ENCODE results near the gene GMCL1.
"Not testable (repeated sequence)": the region's sequence is repeated elsewhere in the genome, so short reads cannot be mapped to it uniquely, and the experiment has no call there.

The GMCL1 gene

DNA sequence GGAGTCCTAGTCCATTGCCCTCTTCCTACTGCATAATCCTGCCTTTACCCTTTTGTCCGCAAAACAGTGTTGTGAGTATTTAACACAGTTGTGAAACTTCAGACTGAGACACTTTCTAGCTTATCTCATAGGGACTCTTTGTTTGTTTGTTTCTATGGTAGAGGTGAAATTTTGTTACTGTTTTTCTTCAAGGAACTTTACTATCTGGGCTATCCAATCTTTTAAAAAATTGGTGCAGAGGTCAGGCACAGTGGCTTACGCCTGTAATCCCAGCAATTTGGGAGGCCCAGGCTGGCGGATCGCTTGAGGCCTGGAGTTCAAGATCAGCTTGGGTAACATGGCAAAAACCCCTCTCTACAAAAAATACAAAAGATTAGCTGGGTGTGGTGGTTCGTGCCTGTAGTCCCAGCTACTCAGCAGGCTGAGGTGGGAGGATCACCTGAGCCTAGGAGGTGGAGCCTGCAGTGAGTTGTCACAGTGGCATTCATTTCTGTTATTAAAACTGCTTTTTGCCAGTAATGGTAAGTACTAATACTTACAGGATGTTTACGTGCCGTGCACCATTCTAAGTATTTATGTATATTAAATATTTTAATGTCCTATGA lies 18.8 kb downstream of the GMCL1 start:
- no peak for DNase-seq

- no peak for DNase-seq
These were observed 28.8 kb downstream of the GMCL1 start for GRCh38 chr2:69858261-69858660.

DNA sequence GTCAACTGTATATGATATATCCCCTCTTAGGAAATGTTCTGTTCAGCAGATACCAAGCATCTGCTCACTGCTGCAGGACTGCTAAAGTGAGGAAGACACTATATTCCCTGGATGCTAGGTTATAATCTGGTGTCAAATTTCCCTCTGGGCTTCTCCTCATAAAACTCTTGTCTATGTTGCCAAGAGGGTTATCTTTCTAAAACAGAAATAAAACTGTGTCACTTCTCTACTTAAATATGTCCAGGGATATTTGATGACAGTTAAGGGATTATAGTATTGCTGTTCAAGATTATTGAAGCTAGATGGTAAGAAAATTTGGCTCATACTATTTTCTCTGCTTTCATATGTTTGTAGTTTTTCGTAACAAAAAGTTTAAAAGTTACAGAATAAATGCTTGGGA lies 33.8 kb downstream of the GMCL1 start:
- no peak for DNase-seq

- DNase-seq = no peak
These were observed 59.0 kb downstream of the GMCL1 start for GRCh38 chr2:69888451-69888850.

DNA sequence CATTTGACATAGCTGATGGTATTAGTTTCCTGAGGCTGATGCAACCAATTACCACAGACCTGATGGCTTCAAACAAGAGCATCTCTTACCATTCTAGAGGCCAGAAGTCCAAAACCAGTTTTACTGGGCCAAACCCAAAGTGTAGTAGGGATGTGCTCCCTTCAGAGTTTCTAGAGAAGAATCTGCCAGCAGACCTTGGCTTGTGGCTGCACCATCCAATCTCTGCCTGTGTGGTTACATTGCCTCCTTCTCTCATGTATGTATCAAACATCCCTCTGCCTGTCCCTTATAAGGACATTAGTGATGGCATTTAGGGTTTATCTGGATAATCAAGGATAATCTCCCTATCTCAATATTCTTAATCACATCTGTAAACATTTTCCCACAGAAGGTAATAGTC lies 59.8 kb downstream of the GMCL1 start:
- no peak for DNase-seq

- DNase-seq = no peak
These were observed 61.4 kb downstream of the GMCL1 start for GRCh38 chr2:69890881-69891280.

DNA sequence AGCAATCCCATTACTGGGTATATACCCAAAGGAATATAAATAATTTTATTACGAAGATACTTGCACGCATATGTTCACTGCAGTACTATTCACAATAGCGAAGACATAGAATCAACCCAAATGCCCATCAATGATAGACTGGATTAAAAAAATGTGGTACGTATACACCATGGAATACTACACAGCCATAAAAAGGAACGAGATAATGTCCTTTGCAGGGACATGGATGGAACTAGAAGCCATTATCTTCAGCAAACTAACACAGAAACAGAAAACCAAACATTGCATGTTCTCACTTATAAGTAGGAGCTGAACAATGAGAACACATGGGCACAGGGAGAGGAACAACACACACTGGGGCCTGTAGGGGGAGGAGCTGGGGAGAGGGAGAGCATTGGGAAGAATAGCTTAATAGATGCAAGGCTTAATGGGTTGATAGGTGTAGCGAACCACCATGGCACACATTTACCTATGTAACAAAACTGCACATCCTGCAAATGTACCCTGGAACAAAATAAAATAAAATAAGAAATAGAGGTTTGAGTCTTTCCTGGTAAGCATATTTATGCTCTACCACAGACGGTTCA lies 63.5 kb downstream of the GMCL1 start:
- DNase-seq = peak; percentile 3

DNA sequence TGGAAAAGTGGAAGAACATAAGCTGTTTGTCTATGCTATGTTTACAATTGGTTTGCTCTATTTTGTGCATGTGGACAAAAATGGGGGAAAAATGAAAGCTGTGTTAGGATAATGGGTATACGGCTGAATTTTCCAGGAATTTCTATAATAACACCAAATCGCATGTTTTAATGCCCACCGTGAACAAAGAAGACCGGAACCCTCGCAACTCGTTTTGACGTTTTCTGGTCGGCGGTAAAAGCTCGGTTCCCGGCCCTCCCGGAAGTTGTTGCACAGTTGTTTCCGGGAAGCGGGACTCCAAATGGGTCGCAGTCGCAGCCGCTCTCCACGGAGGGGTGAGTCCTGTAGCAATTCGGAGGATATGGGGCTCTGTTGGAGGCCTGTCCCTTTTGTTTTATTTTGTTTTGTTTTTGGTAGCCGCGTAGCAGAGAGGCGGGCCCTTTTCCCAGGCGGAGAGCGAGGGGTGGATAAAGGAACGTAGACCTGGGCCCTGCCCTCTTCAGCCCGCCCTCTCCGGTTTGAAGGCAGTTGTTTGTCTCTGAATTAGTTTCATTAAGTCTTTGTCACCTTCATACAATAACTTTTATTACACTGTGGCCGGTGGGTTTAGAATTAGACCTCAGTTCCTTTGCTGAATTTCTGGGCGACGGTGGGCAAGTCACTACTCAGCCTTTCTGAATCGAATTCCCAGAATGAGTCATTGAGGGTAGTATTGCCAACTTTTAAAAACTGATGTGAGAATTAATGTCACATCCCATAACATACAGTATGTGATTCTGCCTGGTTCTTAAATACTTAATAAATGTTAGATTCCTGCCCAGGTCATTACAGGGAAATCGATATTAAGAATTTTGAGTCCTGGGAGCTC lies 64.5 kb downstream of the GMCL1 start, which contains the start of gene SNRNP27:
SNRNP27 (plus strand) TSS at position 273 of the 868 bp plus-strand sequence; CDS start at position 302, 29 bp downstream.
- peak; percentile 82 for DNase-seq

DNA sequence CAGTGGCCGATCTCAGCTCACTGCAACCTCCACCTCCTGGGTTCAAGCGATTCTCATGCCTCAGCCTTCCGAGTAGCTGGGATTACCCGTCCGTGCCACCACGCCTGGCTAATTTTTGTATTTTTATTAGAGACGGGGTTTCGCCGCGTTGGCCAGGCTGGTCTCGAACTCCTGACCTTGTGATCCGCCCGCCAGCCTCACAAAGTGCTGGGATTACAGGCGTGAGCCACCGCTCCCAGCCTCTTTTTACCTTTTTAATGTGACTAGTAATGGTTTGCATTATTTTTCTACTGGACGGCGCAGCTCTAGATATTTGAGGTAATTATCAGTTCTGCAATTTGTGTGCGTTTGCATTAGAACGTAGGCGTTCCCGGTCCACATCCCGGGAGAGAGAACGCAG lies 65.3 kb downstream of the GMCL1 start:
- not testable (repeated sequence) for DNase-seq

DNA sequence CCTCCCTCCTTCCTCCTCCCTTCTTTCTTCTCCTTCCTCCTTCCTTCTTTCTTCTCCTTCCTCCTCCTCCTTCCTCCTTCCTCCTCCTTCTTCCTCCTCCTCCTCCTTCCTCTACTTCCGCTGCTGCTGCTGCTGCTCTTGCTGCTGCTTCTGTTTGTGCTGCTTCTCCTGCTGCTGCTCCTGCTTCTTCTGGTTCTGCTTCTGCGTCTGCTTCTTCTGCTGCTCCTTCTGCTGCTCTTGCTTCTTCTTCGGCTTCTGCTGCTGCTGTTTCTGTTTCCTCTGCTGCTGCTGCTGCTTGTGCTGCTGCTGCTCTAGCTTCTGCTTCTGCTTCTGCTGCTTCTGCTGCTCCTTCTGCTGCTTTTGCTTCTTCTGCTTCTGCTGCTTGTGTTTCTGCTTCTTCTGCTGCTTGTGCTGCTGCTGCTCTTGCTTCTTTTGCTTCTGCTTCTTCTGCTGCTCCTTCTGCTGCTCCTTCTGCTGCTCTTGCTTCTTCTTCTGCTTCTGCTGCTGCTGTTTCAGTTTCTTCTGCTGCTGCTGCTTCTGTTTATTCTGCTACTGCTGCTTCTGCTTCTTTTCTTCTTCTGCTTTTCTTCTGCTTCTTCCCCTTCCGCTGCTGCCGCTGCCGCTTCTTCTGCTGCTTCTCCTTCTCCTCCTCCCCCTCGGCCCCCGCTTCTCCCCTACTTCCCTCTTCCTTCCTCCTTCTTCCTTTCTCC lies 72.9 kb downstream of the GMCL1 start:
- DNase-seq = no peak

- no peak for DNase-seq
These were observed 77.8 kb downstream of the GMCL1 start for GRCh38 chr2:69907216-69907615.

- peak; percentile 46 for DNase-seq
These were observed 82.6 kb downstream of the GMCL1 start for GRCh38 chr2:69911985-69912563.

DNA sequence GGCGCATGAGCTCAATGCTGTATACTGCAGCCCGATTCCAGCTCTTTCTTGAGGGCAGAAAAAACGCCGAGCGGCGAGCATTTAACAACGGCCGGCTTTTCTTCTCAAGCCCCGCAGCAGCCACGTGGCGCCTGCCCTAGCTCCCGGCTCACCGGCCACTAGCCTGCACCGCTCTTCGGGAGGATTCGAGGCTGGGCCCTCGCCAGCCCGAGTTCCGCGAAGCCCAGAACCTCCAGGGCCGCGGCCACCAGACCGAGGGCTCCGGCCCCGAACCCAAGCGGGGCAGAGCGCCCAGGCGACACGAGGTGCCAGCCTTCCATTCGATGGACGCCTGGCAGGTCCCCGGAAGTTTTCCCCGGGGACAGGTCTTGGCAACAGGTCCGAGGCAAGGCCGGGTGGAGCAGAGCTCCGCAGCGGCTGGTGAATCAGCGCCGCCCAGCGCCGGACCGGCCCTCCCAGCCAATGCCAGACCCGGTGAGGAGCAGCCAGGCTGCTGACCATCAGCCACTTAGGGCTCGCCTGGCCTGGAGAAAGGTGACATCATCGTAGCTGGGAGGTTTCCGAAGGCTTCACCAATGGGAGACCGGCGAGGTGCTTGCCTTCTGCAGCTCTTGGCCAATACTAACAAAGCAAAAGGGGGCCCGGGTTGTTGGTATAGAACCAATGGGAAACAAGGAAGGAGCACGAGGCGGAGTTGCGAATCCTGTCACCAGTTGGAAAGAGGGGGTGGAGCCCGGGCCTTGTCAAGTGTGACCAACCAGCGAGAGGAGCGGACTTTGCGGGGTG lies 84.9 kb downstream of the GMCL1 start:
- peak; percentile 100 for DNase-seq

- no peak for DNase-seq
These were observed 85.8 kb downstream of the GMCL1 start, which contains the start of gene MXD1 for GRCh38 chr2:69914950-69915945. MXD1 (plus strand) TSS chr2:69915109; CDS start chr2:69915331, 222 bp downstream.

- DNase-seq = no peak
These were observed 86.6 kb downstream of the GMCL1 start for GRCh38 chr2:69916106-69916505.

- DNase-seq = no peak
These were observed 88.4 kb downstream of the GMCL1 start for GRCh38 chr2:69917852-69918251.

GRCh38 chr2:69918401-69918800 lies 88.9 kb downstream of the GMCL1 start:
- no peak for DNase-seq

GRCh38 chr2:69923116-69923515 lies 93.7 kb downstream of the GMCL1 start:
- DNase-seq = no peak

- DNase-seq = no peak
These were observed 97.5 kb downstream of the GMCL1 start for GRCh38 chr2:69926849-69927515.
